Endothelial cell of umbilical vein (primary cell): ENCODE data around the gene GAL3ST3.

Source experiments
- EZH2 ChIP-seq: IDR thresholded peaks from 2 replicates; pipeline ENCODE4 v1.6.1; 2012; ENCODE audit warnings: borderline replicate concordance, low read depth, mild to moderate bottlenecking, moderate library complexity, low read length, inconsistent platforms; ENCODE audit not compliant: severe bottlenecking
- POLR2A ChIP-seq: IDR thresholded peaks from 2 replicates; pipeline ENCODE4 v1.6.1; 2012; ENCODE audit warnings: low read depth, mild to moderate bottlenecking, control low read depth, low read length
- POLR2AphosphoS5 ChIP-seq: IDR thresholded peaks from 2 replicates; pipeline ENCODE4 v1.6.1; 2012; ENCODE audit warnings: low read depth, mild to moderate bottlenecking, control low read depth, low read length, moderate library complexity; ENCODE audit not compliant: insufficient read depth
- TF ChIP-seq, protein P1 (sequence below), 2 donors: IDR thresholded peaks; 1 replicate in 1 of 2; 2 replicates in 1 of 2; pipeline ENCODE4 v1.5.1; 2011; ENCODE audit warnings: low read length in 2 of 2, mild to moderate bottlenecking in 2 of 2, moderate library complexity in 2 of 2, control low read depth in 1 of 2, inconsistent platforms in 1 of 2, low read depth in 1 of 2; ENCODE audit not compliant: insufficient read depth in 1 of 2; ENCODE audit errors: extremely low read depth in 1 of 2

DNA sequence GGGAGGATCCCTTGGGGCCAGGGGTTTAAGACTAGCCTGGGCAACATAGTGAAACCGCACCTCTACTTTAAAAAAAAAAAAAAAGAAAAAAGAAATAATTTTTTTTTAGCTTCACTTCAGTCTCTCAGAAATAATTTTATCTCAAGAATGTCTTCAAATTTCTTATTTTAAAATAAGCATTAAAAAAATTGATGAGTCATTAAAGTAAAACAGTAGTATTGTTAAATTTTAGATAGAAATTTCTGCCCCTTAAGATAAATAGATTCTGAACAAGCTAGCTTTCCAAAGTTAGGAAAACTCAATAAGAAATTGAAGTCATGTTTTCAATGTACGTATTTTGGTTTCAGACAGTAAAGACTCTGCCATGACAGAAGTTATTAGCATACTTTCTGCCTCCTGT, 13.4 kb upstream of the GAL3ST3 start:
- TF ChIP-seq, protein P1, sequence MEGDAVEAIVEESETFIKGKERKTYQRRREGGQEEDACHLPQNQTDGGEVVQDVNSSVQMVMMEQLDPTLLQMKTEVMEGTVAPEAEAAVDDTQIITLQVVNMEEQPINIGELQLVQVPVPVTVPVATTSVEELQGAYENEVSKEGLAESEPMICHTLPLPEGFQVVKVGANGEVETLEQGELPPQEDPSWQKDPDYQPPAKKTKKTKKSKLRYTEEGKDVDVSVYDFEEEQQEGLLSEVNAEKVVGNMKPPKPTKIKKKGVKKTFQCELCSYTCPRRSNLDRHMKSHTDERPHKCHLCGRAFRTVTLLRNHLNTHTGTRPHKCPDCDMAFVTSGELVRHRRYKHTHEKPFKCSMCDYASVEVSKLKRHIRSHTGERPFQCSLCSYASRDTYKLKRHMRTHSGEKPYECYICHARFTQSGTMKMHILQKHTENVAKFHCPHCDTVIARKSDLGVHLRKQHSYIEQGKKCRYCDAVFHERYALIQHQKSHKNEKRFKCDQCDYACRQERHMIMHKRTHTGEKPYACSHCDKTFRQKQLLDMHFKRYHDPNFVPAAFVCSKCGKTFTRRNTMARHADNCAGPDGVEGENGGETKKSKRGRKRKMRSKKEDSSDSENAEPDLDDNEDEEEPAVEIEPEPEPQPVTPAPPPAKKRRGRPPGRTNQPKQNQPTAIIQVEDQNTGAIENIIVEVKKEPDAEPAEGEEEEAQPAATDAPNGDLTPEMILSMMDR (IDR thresholded peaks at IDR 0.05; ENCODE audit: extremely low read depth in 1 of 2, insufficient read depth in 1 of 2, low read depth in 1 of 2, low read length in 2 of 2), result no peak
- TF ChIP-seq POLR2AphosphoS5, result no peak
- no peak for TF ChIP-seq POLR2A
- TF ChIP-seq EZH2, result no peak
